ENCODE results near the gene FMNL3.

FMNL3 gene

DNA sequence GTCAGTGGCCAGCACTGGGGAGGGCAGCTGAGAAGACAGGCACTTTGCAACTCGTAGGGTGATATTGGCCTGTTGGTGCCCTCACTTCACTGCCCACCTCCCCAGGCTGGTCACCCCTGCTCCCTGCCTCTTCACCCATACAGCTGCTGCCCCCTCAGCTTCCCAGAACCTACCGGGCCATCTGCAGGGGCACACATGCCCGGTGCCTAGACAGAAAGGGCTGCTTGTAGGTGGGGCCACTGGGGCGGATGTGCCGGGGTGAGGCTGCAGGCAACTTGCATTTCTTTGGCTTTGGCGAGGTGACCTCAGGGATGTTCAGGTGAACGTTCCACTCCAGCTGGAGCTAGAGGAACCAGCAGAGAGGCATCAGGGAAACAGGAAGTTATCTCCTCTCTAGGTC is 118.9 kb downstream of the FMNL3 start:
- DNase-seq: no peak

DNA sequence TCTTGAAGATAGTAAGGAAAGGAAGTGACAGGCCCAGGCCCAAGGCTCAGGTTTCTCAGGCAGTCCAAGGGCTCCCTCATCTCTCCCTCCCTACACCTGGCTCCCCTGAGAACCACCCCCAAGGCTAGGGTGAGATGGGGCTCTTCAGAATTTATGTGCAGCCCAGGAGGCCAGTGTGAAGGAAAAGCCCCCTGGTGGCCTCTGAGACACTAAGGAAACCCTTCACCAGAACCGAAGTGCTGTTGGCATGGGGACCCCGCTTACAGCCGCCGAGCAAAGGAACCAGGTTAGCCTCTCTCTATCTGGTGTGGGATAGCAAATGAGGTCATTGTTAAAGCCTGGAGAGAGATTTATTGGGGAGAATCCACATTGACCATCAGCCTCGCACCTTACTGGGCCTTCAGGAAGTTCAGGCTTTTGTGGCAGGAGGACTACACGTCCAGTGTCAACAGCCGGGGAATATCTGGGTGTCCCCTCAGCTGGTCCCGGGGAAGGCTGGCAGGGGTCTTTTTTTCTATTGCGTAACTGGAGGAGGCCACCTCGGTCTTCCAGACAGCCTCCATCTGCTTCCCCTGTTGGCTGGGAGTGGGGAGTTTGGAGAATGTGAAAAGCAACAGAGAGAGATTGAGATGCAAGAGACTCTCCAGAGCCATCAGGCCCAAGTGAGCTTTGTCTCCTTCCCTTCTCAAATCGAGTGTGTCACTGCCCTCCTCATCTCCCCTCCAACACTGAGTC is 119.9 kb downstream of the FMNL3 start:
- no peak for DNase-seq

All from SIG-M5 (cell line).